NK-92 treated with Interleukin-12 subunit alpha and Interleukin-12 subunit beta, amount 100 ng/mL, for 24 hours (cell line): ENCODE data around the gene TSPAN33.
"Not testable (repeated sequence)": the region's sequence is repeated elsewhere in the genome, so short reads cannot be mapped to it uniquely, and the experiment has no call there.

ENCODE experiments used
- DNase-seq: peaks from one replicate; lab custom pipeline; 2025; lab: John Stamatoyannopoulos, UW

TSPAN33 gene

DNA sequence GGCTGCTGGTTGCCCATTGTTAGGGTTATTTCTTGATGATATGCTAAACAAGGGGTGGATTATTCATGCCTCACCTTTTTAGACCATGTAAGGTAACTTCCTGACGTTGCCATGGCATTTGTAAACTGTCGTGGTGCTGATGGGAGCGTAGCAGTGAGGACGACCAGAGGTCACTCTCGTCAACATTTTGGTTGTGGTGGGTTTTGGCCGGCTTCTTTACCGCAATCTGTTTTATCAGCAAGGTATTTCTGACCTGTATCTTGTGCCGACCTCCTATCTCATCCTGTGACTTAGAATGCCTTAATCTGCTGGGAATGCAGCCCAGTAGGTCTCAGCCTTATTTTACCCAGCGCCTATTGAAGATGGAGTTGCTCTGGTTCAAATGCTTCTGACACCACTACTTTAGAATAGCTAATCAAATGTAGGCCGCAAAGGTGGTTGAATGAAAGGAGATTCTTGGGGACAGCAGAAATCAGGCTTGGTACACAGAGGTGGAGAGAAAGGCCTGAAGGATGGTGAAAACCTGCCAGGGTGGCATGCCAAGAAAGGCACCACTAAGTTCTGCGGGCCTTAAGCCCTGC is 26.0 kb downstream of the TSPAN33 start:
- no peak for DNase-seq

DNA sequence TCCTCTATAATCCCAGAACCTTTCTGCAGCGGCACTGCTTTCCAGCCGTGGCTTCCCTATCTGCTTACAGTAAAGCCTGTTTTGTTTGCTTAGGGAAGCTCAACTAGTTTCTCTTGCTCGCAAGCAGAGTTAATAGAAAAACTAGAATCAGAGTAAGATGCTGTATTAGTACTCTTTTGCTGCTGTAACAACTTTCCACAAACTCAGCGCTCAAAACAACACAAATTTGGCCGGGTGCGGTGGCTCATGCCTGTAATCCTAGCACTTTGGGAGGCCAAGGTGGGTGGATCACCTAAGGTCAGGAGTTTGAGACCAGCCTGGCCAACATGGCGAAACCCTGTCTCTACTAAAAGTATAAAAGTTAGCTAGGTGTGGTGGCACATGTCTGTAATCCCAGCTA is 29.4 kb downstream of the TSPAN33 start:
- not testable (repeated sequence) for DNase-seq

DNA sequence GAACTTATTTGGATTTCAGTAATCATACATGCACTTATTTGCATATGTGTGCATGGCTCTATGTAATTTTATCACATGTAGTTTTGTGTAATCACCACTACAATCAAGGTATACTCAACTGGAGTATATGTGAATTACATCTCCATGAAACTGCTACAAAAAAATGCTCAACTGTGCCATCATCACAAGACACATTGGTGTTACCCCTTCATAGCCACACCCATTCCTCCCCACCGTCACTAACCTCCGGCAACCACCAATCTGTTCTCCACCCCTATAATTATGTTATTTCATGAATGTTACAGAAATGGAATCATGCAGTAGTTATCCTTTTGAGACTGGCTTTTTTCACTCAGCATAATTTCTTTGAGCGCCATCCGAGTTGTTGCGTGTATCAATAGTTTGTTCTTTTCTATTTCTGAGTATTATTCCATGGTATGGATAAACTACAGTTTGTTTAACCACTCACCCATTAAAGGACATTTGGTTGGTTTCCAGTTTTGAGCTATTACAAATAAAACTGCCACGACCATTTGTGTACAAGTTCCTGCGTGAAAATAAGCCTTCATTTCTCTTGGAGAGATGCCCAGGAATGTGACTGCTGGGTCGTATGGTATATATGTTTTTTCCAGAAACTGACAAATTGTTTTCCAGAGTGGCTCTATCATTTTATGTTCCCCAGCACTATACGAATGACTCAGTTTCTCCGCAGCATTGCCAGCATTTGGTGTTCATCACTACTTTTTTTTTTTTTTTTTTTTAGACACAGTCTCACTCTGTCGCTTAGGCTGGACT is 32.6 kb downstream of the TSPAN33 start:
- no peak for DNase-seq

DNA sequence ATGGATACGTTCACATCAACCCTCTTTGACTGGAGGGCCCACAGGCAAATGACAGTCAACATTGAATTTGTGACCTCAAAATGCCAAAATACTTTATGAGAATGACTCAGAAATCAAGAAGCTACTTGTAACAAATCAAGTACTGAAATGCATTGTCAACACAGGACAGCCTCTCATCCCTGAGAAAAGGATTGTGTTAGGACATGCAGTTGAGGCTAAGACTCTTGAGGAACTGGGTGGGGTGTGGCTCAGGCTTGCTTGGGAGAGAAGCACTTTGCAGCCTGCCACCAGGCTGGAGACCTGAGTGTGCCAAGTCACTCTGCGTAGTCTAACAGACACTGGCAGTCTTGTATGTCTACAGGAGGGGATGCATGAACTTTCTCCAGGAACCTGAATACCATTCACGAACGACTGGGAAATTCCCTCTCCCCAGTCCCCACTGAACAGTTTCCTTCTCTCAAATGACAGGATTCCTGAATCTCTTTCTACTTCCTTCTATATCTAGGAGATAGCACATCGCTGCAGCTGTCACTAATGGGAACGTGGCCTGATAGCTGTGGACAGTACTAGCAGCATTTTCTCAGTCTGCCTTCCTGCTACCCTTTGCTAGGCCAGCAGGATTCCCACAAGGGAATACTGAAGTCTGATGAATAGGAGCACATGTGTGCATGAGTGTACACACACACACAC is 40.6 kb downstream of the TSPAN33 start:
- no peak for DNase-seq

DNA sequence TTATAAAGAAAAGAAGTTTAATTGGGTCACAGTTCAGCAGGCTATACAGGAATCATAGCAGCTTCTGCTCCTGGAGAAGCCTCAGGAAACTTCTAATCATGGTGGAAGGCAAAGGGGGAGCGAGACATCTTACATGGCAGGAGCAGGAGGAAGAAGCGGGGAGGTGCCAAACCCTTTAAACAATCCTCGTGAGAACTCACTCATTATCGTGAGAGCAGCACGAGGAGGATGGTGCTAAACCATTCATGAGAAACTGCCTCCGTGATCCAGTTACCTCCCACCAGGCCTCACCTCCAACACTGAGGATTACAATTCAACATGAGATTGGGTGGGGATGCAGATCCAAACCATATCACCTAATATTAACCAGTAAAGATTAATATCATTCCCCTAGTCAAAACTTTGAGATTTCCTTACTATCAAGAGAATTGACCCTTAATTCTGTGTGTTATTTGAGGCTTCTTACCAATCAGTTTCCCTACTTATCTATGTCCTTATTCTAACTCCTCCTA is 42.3 kb downstream of the TSPAN33 start:
- no peak for DNase-seq

DNA sequence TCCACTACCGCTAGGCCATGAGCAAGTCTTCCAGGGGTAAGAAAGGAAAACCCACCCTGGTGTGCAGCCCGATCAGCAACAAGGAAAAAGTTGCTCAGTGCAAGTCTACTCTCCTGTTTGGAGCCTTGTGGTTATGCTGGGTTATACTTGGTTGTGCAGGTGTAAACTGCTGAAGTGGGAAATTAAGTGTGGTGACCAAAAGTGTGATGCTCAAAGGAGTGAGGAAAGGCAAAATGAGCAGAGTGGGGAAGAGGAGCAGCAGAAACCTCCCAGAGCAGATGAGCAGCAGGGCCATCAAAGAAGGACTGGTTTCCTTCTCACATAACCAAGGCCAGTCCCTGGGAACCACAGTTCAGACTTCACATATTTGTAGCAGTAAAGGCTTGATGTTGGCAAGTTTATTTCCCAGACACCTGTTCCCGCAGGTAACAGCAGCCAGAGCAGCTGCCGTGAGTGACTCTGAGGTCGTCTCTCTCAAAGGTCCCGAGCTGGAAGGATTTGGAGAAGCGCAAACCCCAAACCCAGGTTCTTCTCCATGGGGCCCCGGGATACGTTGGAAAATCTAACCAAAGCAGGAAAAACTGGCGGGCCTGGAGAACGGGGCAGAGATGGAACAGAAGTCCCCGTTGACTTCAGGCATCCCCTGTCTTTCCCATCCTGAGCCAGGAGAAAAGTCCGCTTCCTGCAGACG is 43.3 kb downstream of the TSPAN33 start:
- DNase-seq, result no peak

DNA sequence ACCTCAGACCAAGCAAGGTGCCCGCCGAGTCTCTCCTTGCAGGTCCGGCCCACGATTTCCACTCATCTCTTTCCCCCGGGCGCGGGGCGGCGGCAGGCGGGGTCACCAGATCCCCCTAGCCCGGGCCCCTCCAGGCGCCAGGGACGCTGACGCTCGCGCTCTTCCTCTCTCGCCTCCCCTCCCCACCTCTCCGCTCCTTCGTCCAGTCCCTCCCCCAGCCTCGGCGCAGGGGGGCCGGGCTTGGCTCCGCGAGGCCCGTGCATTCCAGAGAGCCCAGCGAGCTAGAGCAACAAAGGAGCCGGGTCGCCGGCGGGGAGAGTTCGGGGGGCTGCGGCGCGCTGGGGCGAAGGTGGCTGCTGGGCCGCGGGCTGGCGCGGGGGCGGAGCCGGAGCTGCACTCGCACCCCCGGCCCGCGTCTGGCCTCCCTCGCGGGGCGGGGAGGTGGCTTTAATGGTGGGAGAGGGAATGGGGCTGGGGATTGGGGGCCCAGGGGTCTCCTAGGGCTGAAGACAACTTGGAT is 43.9 kb downstream of the TSPAN33 start, which contains the start of gene SMO:
TSS of gene SMO (plus strand) at position 262 of the 520 bp plus-strand sequence. CDS start 519 bp downstream, outside the sequence.
- no peak for DNase-seq

DNA sequence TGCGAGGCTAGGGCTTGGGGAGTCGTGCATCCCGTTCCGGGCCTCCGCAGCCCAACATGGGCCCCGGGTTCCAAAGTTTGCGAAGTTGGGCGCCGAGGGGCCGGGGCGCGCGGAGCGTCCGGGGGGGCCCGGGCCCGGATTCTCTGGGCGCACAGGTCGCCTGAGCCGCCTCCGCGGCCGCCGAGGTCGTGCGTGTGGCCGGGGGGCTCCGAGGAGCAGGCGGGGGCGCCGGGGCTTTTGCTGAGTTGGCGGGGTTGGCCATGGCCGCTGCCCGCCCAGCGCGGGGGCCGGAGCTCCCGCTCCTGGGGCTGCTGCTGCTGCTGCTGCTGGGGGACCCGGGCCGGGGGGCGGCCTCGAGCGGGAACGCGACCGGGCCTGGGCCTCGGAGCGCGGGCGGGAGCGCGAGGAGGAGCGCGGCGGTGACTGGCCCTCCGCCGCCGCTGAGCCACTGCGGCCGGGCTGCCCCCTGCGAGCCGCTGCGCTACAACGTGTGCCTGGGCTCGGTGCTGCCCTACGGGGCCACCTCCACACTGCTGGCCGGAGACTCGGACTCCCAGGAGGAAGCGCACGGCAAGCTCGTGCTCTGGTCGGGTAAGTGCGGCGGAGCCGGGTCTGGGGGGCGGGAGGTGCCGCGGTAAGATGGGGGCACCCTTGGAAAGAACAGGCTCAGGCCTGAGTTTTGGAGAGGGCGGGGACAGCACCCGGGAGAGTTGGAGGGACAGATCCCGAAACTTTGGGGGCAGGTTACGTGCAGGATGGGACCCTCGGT is 44.6 kb downstream of the TSPAN33 start:
- no peak for DNase-seq

DNA sequence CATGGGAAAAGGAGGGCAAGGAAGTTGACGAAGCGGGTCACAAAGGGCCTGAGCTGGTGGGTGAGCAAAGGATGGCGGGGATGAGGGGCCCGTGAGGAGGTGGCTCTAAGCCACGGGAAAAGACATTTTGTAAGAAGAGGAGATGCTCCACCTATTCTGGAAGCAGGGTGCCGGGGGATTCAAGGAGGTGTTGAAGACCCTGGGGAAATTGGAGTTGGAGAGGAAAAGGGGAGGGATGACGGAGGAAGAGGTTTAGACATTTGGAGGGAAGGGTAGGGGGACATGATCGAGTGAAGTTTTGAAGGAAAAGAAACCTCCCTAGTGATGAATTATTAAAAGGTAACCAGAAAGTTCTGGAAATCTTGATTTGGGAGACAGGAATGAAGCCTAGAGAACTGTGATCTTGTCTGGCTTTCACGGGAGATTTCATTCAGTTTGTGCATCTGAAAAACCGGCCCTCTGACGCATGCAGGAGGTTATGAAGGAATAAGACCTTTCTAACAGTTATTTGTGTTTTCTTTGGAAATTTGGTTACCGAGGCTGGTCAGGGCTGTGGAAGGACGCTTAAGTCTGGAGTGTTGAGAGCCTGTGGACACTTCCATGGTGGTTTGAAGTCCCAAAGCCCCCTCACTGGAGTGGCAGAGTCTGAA is 45.3 kb downstream of the TSPAN33 start:
- DNase-seq, result no peak

DNA sequence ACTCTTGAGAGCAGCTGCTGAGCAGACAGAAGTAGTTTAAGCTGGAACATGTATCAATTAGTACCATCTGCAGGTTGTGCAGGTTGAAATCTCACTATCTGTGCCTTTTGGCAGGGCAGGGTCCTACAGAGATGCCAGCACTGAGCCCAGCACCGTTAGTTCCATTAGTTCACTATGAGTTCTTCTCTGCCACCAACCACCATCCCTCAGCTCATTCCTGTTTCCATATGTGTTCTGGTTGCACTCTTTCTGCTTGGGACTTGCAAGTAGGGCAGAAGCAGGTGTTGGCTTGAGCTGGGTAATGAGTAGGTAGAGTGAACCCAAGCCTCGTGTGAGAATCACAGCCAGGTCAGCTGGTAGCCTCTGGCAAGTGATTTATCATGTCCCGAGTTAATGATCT is 46.8 kb downstream of the TSPAN33 start:
- DNase-seq, result no peak

DNA sequence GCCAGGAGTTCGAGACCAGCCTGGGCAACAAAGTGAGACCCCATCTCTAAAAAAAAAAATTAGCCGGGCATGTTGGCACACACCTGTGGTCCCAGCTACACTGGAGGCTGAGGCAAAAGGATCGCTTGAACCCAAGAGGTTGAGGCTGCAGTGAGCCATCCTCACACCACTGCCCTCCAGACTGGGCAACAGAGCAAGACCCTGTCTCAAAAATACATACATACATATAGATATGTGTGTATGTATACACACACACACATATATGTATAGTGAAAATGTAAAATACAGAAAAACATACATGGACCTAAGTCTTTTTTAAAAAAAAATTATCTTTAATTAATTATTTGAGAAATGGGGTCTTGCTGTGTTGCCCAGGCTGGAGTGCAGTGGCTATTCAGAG is 49.4 kb downstream of the TSPAN33 start:
- no peak for DNase-seq

DNA sequence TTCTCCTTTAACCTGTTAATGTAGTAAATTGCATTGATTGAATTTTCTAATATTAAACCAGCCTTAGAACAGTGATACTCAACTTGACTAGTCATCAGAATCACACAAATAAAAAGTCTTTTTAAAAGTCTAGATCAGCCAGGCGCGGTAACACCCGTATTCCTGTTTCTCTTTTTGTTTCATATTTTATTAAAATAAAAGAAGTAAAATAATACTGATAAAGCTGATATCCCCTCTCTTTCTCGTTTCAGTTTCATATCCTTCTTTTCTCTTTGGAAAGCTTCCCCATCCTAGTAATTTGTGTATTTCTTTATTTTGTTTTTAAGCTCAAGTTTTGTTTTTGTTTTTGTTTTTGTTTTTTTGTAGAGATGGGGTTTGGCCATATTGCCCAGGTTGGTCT is 53.3 kb downstream of the TSPAN33 start:
- no peak for DNase-seq

DNA sequence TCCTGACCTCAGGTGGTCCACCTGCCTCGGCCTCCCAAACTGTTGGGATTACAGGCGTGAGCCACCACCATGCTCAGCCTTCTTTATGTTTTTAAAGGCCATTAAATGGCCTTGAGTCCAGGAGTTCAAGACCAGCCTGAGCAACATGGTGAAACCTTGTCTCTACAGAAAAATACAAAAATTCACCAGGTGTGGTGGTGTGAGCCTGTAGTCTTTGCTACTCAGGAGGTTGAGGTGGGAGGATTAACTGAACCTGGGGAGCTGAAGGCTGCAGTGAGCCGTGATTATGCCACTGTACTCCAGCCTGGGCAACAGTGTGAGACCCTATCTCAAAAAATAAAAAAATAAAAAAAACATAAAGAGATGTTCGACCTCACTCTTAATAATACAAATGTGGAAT is 54.9 kb downstream of the TSPAN33 start:
- DNase-seq, result no peak

DNA sequence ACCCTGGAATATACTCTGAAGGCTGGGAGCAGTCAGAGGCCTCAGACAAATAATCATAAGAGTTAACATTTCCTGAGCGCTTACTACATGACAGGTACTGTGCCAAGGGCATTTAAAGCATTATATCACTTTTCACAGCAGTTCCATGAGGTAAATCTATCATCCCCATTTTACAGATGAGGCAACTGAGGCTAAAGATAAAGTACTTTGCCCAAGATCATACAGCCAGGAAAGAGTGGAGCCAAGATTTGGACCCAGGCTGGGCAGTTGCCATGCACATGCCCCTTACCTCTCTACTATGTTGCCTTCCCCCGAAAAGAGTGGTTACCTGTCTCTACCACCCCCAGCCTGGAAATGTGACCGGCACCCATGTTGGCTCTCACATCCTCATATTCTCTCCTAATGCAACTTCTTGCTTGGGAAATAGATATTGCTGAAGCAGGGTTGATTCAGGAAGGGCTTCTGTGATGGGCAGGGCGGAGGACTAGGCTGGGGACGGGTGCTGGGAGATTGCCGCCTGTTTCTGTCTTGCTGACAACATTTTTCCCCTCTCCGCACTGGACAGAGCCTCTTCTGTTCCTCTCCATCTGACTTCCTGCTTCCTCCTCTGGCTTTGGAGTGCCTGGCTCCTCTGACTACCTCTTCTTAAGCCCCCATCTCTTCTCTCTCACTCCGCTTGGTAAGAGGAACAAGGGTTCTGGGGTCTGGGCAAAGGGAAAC is 57.7 kb downstream of the TSPAN33 start:
- no peak for DNase-seq

DNA sequence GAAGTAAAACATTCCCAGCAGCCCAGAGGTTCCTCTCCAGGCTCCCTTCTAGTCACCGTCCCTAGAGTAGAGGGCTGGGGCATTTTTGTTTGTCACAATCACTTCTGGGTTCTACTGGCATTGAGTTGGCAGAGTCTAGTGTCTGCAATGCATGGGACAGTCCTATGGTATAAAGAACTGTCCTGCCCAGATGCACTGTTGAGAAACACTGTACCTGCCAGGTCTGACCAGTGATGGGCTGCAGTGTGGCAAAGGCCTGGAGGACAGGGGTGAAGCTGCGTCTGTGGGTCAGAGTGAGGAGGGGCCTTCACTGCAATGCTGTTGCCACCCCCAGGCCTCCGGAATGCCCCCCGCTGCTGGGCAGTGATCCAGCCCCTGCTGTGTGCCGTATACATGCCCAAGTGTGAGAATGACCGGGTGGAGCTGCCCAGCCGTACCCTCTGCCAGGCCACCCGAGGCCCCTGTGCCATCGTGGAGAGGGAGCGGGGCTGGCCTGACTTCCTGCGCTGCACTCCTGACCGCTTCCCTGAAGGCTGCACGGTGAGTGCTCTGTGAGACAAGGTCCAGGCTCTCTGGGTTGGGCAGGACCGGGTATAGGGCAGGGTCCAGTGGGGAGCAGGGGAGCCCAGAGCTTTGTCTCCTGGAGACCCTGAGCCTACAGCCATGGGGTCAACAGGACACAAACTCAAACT is 58.7 kb downstream of the TSPAN33 start:
- DNase-seq, result no peak

DNA sequence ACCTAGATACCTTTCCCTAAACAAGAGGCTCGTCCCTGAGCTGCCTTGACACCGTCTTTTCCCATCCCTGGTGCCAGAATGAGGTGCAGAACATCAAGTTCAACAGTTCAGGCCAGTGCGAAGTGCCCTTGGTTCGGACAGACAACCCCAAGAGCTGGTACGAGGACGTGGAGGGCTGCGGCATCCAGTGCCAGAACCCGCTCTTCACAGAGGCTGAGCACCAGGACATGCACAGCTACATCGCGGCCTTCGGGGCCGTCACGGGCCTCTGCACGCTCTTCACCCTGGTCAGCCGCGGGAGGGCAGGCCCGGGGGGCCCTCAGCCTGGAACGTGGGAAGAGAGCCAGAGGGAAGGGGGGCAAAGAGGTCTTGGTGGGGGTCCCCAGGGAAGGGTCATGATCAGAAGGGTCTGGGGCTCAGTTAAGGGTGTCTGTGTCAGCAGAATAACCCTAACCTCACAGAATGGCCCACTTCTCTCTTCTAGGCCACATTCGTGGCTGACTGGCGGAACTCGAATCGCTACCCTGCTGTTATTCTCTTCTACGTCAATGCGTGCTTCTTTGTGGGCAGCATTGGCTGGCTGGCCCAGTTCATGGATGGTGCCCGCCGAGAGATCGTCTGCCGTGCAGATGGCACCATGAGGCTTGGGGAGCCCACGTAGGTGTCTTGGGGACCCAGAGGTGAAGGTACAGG is 60.8 kb downstream of the TSPAN33 start:
- no peak for DNase-seq

DNA sequence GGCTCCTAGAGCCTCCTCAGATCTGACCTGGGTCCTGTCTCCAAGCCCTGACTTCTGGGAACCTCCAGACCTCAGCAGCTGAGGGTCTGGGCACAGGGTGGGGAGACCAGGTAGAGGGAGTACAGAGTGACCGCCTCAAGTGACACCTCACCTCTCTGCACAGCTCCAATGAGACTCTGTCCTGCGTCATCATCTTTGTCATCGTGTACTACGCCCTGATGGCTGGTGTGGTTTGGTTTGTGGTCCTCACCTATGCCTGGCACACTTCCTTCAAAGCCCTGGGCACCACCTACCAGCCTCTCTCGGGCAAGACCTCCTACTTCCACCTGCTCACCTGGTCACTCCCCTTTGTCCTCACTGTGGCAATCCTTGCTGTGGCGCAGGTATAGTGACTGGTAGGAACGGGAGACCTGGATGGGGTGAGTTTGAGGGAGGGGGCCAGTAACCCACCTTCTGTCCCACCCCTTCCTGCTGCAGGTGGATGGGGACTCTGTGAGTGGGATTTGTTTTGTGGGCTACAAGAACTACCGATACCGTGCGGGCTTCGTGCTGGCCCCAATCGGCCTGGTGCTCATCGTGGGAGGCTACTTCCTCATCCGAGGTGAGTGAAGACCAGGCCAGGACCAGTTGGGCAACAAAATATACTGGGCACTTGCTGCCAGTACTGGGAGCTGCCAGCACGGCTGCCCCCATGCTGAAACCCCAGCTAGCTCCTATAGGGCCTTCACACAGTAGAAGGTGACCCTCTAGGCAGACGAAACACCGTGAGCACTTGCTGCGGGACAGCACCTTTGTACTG is 61.7 kb downstream of the TSPAN33 start:
- no peak for DNase-seq

DNA sequence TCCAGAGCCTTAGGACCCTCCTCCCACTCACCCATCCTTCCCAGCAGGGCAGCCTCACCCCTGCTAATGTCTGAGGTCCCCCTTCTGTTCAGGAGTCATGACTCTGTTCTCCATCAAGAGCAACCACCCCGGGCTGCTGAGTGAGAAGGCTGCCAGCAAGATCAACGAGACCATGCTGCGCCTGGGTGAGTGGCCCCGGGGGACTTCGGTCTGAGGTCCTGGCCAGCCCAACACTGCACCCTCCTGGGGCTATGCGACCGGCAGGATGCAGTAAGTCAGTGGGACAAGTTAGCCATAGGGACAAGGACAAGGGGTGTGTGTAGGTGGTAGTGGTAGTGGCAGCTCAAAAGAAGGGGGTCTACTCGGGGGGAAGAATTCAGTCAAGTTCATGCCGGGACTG is 64.2 kb downstream of the TSPAN33 start:
- no peak for DNase-seq
